ENCODE measurements around the gene POFUT1. TPM values are rescaled to one million over a fixed set of nuclear protein-coding genes. Genes with fewer than 3 reads are reported as not detected.

POFUT1 gene
- total and polyA plus RNA-seq, 9 of the 15 experiments (the other 6 are each of a cell fraction or from before 2014, with no cell fraction given): 3.5 to 44.7 (median 23.5) TPM

DNA sequence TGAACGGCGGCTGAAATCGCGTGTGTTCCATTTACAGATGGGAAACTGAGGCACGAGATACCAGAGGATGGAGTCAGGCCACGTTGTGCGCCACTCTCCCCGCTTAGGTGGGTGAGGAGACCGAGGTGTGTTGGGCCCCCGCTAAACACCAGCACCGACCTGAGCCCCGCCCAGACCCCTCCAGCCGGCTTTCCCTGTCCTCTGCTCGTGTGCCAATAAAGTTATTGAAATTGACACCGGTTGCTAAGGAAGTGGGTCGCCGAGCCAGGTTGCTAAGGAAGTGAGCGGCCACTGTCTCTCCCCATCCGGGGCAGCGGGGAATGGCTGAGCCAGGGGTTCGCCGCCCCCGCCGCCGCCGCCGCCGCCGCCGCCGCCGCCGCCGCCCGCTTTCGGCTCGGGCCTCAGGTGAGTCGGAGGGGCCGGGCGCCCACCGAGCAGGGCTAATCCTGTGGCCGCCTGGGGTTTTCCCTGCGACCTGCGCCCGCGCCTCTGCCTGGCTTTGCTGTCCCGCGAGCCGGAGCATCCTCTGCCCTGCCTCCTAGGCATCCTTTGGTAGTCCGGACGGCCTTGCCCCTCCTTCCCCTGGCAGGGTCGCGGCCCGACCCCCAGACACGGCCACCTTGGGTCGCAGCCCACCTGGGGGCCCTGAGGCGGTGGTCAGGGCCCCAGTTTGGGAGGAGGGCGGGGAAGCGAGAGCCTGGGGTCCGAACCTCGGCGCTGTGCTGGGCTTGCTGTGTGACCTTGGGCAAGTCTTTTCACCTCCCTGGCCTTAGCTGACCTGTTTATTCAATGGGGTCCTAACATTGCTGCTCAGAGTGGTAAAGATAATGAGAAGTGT lies 69.9 kb downstream of the POFUT1 start, which contains the start of gene KIF3B (continued):
- TF ChIP-seq, protein P1, sequence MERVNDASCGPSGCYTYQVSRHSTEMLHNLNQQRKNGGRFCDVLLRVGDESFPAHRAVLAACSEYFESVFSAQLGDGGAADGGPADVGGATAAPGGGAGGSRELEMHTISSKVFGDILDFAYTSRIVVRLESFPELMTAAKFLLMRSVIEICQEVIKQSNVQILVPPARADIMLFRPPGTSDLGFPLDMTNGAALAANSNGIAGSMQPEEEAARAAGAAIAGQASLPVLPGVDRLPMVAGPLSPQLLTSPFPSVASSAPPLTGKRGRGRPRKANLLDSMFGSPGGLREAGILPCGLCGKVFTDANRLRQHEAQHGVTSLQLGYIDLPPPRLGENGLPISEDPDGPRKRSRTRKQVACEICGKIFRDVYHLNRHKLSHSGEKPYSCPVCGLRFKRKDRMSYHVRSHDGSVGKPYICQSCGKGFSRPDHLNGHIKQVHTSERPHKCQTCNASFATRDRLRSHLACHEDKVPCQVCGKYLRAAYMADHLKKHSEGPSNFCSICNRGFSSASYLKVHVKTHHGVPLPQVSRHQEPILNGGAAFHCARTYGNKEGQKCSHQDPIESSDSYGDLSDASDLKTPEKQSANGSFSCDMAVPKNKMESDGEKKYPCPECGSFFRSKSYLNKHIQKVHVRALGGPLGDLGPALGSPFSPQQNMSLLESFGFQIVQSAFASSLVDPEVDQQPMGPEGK (CRISPR knock-in tag; IDR thresholded peaks at IDR 0.05; ENCODE audit: borderline replicate concordance): peak; percentile 53; the same call in 1 of the 2 replicates
- TF ChIP-seq POLR2G (IDR thresholded peaks at IDR 0.05; ENCODE audit: low read depth, low read length) (peak; percentile 72), NFXL1 (CRISPR knock-in tag; IDR thresholded peaks at IDR 0.05) (no peak), TSC22D4 (tag; IDR thresholded peaks at IDR 0.05) (no peak), SLC30A9 (CRISPR knock-in tag; IDR thresholded peaks at IDR 0.05) (no peak), STAT5A (IDR thresholded peaks at IDR 0.05; ENCODE audit: borderline replicate concordance, low read length) (no peak), XRCC5 (IDR thresholded peaks at IDR 0.05; ENCODE audit: low read depth, low read length) (0 out of 2 replicates have a peak, but pooled peaks have one; percentile 55), PHF8 (IDR thresholded peaks at IDR 0.05; ENCODE audit: borderline replicate concordance, low read length) (peak; percentile 39; the same call in 1 of the 2 replicates), ATF7 (IDR thresholded peaks at IDR 0.05) (peak; percentile 75; the same call in 1 of the 2 replicates), EP300 (IDR thresholded peaks at IDR 0.05; ENCODE audit: low read length) (peak; percentile 40; the same call in 1 of the 2 replicates)
- TF ChIP-seq, protein P2, sequence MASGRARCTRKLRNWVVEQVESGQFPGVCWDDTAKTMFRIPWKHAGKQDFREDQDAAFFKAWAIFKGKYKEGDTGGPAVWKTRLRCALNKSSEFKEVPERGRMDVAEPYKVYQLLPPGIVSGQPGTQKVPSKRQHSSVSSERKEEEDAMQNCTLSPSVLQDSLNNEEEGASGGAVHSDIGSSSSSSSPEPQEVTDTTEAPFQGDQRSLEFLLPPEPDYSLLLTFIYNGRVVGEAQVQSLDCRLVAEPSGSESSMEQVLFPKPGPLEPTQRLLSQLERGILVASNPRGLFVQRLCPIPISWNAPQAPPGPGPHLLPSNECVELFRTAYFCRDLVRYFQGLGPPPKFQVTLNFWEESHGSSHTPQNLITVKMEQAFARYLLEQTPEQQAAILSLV (tag; IDR thresholded peaks at IDR 0.05): no peak
- TF ChIP-seq, protein P3, sequence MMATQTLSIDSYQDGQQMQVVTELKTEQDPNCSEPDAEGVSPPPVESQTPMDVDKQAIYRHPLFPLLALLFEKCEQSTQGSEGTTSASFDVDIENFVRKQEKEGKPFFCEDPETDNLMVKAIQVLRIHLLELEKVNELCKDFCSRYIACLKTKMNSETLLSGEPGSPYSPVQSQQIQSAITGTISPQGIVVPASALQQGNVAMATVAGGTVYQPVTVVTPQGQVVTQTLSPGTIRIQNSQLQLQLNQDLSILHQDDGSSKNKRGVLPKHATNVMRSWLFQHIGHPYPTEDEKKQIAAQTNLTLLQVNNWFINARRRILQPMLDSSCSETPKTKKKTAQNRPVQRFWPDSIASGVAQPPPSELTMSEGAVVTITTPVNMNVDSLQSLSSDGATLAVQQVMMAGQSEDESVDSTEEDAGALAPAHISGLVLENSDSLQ (IDR thresholded peaks at IDR 0.05): no peak
- TF ChIP-seq, protein P4, sequence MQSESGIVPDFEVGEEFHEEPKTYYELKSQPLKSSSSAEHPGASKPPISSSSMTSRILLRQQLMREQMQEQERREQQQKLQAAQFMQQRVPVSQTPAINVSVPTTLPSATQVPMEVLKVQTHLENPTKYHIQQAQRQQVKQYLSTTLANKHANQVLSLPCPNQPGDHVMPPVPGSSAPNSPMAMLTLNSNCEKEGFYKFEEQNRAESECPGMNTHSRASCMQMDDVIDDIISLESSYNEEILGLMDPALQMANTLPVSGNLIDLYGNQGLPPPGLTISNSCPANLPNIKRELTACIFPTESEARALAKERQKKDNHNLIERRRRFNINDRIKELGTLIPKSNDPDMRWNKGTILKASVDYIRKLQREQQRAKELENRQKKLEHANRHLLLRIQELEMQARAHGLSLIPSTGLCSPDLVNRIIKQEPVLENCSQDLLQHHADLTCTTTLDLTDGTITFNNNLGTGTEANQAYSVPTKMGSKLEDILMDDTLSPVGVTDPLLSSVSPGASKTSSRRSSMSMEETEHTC (IDR thresholded peaks at IDR 0.05): no peak
- TF ChIP-seq, protein P5, sequence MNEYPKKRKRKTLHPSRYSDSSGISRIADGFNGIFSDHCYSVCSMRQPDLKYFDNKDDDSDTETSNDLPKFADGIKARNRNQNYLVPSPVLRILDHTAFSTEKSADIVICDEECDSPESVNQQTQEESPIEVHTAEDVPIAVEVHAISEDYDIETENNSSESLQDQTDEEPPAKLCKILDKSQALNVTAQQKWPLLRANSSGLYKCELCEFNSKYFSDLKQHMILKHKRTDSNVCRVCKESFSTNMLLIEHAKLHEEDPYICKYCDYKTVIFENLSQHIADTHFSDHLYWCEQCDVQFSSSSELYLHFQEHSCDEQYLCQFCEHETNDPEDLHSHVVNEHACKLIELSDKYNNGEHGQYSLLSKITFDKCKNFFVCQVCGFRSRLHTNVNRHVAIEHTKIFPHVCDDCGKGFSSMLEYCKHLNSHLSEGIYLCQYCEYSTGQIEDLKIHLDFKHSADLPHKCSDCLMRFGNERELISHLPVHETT (CRISPR knock-in tag; conservative IDR thresholded peaks at IDR 0.05 in 1 of 2, IDR thresholded peaks at IDR 0.05 in 1 of 2): no peak
- TF ChIP-seq, protein P6, sequence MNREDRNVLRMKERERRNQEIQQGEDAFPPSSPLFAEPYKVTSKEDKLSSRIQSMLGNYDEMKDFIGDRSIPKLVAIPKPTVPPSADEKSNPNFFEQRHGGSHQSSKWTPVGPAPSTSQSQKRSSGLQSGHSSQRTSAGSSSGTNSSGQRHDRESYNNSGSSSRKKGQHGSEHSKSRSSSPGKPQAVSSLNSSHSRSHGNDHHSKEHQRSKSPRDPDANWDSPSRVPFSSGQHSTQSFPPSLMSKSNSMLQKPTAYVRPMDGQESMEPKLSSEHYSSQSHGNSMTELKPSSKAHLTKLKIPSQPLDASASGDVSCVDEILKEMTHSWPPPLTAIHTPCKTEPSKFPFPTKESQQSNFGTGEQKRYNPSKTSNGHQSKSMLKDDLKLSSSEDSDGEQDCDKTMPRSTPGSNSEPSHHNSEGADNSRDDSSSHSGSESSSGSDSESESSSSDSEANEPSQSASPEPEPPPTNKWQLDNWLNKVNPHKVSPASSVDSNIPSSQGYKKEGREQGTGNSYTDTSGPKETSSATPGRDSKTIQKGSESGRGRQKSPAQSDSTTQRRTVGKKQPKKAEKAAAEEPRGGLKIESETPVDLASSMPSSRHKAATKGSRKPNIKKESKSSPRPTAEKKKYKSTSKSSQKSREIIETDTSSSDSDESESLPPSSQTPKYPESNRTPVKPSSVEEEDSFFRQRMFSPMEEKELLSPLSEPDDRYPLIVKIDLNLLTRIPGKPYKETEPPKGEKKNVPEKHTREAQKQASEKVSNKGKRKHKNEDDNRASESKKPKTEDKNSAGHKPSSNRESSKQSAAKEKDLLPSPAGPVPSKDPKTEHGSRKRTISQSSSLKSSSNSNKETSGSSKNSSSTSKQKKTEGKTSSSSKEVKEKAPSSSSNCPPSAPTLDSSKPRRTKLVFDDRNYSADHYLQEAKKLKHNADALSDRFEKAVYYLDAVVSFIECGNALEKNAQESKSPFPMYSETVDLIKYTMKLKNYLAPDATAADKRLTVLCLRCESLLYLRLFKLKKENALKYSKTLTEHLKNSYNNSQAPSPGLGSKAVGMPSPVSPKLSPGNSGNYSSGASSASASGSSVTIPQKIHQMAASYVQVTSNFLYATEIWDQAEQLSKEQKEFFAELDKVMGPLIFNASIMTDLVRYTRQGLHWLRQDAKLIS (CRISPR knock-in tag; IDR thresholded peaks at IDR 0.05): no peak

Data from K562 (cell line).